Loucy (cell line): ENCODE data around the gene USP16.

Source experiments
- H2AFZ ChIP-seq: fragments of 200-600 bp; sonication (generic); 2 replicates; pipeline ENCODE4 v1.6.0; 2016; ENCODE audit warnings: antibody characterized with exemption, mild to moderate bottlenecking, low read length, moderate library complexity
- H3F3A ChIP-seq: fragments of 200-600 bp; 2 replicates; pipeline ENCODE4 v1.6.0; 2016; ENCODE audit warnings: antibody characterized with exemption, low read depth, mild to moderate bottlenecking
- H3K27me3 ChIP-seq: fragments of 200-600 bp; sonication (generic); 2 replicates; pipeline ENCODE4 v1.6.1; 2014; ENCODE audit warnings: low read length, mild to moderate bottlenecking; ENCODE audit not compliant: insufficient read depth, poor library complexity, severe bottlenecking
- H3K36me3 ChIP-seq: fragments of 200-600 bp; sonication (generic); 2 replicates; pipeline ENCODE4 v1.6.1; 2016; ENCODE audit warnings: low read length; ENCODE audit not compliant: insufficient read depth
- H3K4me1 ChIP-seq: fragments of 200-600 bp; sonication (generic); 2 replicates; pipeline ENCODE4 v1.5.1; 2014; ENCODE audit warnings: low read length, mild to moderate bottlenecking; ENCODE audit not compliant: insufficient read depth, poor library complexity, severe bottlenecking
- H3K4me2 ChIP-seq: fragments of 200-600 bp; sonication (generic); 2 replicates; pipeline ENCODE4 v1.6.0; 2014; ENCODE audit warnings: antibody characterized with exemption, low read length, low read depth, mild to moderate bottlenecking; ENCODE audit not compliant: poor library complexity, severe bottlenecking
- H3K4me3 ChIP-seq: fragments of 200-600 bp; sonication (generic); 2 replicates; pipeline ENCODE4 v1.5.1; 2014; ENCODE audit warnings: low read length, mild to moderate bottlenecking, mixed read lengths; ENCODE audit not compliant: poor library complexity, severe bottlenecking
- H3K79me2 ChIP-seq: fragments of 200-600 bp; sonication (generic); 2 replicates; pipeline ENCODE4 v1.6.1; 2014; ENCODE audit warnings: low read length; ENCODE audit not compliant: insufficient read depth
- H3K9ac ChIP-seq: fragments of 200-600 bp; sonication (generic); 2 replicates; pipeline ENCODE4 v1.6.0; 2014; ENCODE audit warnings: mild to moderate bottlenecking, low read depth, low read length, moderate library complexity; ENCODE audit not compliant: poor library complexity, severe bottlenecking
- H3K9me2 ChIP-seq: fragments of 200-600 bp; sonication (generic); replicated peaks from 2 replicates; pipeline ENCODE4 v1.6.1; 2016; ENCODE audit warnings: low read depth, low read length, mixed read lengths
- H3K9me3 ChIP-seq: fragments of 200-600 bp; sonication (generic); 2 replicates; pipeline ENCODE4 v1.6.1; 2014; ENCODE audit warnings: mild to moderate bottlenecking, antibody characterized with exemption, low read length, low read depth; ENCODE audit not compliant: insufficient read depth
- H4K20me1 ChIP-seq: fragments of 200-600 bp; sonication (generic); 2 replicates; pipeline ENCODE4 v1.6.0; 2014; ENCODE audit warnings: antibody characterized with exemption, low read length, mild to moderate bottlenecking; ENCODE audit not compliant: insufficient read depth, poor library complexity, severe bottlenecking
- CTCF ChIP-seq: fragments of 200-600 bp; sonication (generic); conservative IDR thresholded peaks from 2 replicates; pipeline ENCODE4 v1.5.1; 2014; ENCODE audit warnings: mild to moderate bottlenecking, antibody characterized with exemption, low read length
- EZH2phosphoT487 ChIP-seq: fragments of 200-600 bp; IDR thresholded peaks from 2 replicates; pipeline ENCODE4 v1.6.1; 2018; ENCODE audit warnings: antibody characterized with exemption, mild to moderate bottlenecking, moderate library complexity, borderline replicate concordance

Gene USP16

GRCh38 chr21:29030909-29031308 lies 6.4 kb downstream of the USP16 start:
- Histone ChIP-seq H2AFZ (no peak overlapping the region), H3K9ac (no peak overlapping the region), H3K36me3 (peaks cover 33% of the 10 kb centered on the region; the same call in 1 of the 2 replicates), H3K79me2 (peaks cover 22% of the 10 kb centered on the region), H3K4me1 (peaks cover 7% of the 10 kb centered on the region), H4K20me1 (no peaks in the 10 kb centered on the region), H3K4me3 (no peak overlapping the region), H3F3A (no peaks in the 10 kb centered on the region), H3K9me3 (no peaks in the 10 kb centered on the region), H3K9me2 (no peaks in the 10 kb centered on the region), H3K27me3 (no peaks in the 10 kb centered on the region), H3K4me2 (no peak overlapping the region)
- no peak for TF ChIP-seq CTCF
- no peak for TF ChIP-seq EZH2phosphoT487

- Histone ChIP-seq H4K20me1 (no peaks in the 10 kb centered on the region), H3K36me3 (peaks cover 57% of the 10 kb centered on the region; the same call in 1 of the 2 replicates), H3F3A (no peaks in the 10 kb centered on the region), H3K4me2 (no peak overlapping the region), H3K4me3 (no peak overlapping the region), H3K79me2 (0 out of 2 replicates have a peak, but pooled peaks cover 5% of the 10 kb centered on the region), H3K27me3 (no peaks in the 10 kb centered on the region), H2AFZ (no peak overlapping the region), H3K4me1 (no peaks in the 10 kb centered on the region), H3K9me2 (no peaks in the 10 kb centered on the region), H3K9ac (no peak overlapping the region), H3K9me3 (no peaks in the 10 kb centered on the region)
- TF ChIP-seq CTCF (no peak), EZH2phosphoT487 (no peak)
Measured at GRCh38 chr21:29033301-29033700, 8.8 kb downstream of the USP16 start.

GRCh38 chr21:29033871-29034270 lies 9.4 kb downstream of the USP16 start:
- TF ChIP-seq CTCF (no peak), EZH2phosphoT487 (no peak)
- H4K20me1 ChIP-seq = no peaks in the 10 kb centered on the region
- peaks cover 62% of the 10 kb centered on the region; the same call in 1 of the 2 replicates for H3K36me3 ChIP-seq

More at GRCh38 chr21:29033871-29034270, 9.4 kb downstream of the USP16 start:
- Histone ChIP-seq H3K27me3 (no peaks in the 10 kb centered on the region), H3K4me2 (no peak overlapping the region), H3K79me2 (0 out of 2 replicates have a peak, but pooled peaks cover 5% of the 10 kb centered on the region), H3K9ac (no peak overlapping the region), H3K9me3 (no peaks in the 10 kb centered on the region), H3F3A (no peaks in the 10 kb centered on the region), H3K4me1 (no peaks in the 10 kb centered on the region), H2AFZ (no peak overlapping the region), H3K4me3 (no peak overlapping the region), H3K9me2 (no peaks in the 10 kb centered on the region)
